COR-L47 (cell line): ENCODE measurements around the gene S100B.
"Not testable (repeated sequence)": the region's sequence is repeated elsewhere in the genome, so short reads cannot be mapped to it uniquely, and the experiment has no call there.

Experiments used
- DNase-seq: peaks from one replicate; lab custom pipeline; 2025; lab: John Stamatoyannopoulos, UW

The S100B gene

DNA sequence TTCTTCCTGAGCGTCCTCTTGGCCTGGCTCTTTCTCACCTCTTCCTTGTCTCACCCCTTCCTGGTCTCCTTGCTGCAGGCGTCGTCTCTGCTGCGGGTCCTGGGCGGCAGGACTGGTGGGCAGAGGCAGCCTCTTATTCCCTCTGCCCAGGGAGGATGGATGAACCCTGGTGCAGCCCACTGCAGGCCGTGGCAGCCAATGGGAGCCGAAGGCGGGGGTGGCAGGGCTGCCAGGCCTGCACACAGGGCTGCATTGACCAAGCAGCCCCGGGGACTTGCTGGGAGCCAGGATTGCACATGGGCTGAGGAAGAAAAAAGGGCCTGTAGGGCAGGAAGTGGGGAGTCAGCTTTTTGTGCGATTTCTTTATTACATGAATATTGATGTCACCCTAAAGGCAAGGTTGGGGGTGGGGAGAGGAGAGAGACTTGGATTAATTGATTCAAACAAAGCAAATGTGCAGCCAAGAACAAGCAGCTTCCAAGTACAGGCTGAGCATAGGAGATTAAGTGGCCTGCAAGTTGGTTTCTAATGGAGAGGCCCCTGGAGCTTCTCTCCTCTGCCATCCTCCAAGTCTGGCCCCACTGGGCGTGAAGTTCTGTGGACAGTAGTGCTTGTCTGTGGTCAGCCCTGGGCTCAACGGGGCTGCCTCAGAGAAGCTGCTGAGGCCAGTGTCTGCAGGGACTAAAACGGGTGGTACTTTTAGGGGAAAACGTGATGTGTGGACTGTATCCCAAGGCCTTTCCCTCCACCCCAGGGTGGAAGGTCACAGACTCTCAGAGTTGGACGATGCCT is at the start of gene S100B:
Gene S100B (minus strand): TSS at position 108 of the 792 bp plus-strand sequence. CDS start 2,667 bp downstream, outside the sequence.
- DNase-seq: no peak

DNA sequence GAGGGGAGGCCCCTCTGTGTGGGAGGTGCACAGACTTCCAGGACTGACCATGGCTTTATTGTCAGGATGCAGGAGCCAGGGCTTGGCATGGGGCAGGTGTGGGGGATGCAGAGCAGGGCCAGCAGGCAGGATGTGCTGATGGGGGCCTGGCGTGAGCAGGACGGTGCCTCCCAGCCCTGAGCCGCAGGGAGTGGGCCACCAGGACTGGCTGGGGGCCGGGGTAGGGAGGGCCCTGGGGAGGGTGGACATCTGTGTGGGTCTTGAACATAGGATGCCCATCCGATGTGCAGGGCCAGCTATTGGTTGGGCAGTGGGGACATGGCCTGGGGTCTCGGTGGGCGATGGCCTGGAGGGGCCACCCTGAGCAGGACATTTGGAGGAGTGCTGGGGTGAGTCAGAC is 46.2 kb upstream of the S100B start:
- DNase-seq: no peak

DNA sequence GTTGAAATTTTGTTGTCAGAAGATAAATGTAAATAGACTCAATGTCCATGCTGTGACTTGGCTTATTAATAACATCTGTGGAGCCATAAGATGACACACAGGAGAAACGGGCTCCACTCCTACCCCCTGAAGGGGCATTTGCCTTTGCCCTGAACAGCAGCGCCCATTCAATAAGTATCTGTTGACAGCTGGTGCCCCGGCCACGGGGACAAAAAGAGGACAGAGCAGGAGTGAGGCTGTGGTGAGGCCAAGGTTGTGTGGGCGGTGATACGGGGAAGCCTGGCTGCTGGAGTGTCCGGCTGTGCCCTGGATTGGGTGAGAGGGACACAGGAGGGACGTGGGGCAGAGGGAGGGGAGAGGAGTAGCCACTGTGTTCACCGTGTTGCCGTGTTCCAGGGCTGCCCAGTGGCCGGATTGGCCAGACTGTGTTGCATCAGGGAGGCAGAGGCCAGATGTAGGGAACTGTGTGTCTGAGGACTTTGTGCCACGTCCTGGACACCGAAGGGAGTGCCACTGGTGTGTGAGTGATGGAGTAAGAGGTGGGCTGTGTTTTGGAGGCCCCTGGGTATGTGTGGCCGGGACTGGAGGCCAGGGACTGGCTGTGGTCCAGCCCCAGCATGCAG is 45.7 kb upstream of the S100B start:
- no peak for DNase-seq

- no peak for DNase-seq
Measured at GRCh38 chr21:46649356-46649755, 44.5 kb upstream of the S100B start.

DNA sequence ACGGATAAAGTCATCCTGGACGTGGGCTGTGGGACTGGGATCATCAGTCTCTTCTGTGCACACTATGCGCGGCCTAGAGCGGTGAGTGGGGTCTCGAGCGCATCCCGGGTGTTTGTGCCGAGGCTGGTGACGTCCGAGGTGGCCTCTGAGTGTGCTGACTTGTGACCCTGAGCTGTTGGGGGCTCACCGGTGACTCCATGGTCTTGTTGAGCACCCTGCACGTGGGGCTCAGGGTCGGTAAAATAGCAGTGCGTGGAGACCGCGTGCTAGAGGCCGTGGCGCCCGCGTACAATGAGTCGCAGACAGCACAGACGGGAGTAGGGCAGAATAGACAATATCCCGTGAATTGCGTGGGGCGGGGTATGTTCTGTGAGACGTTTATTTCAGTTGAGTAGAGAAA is 43.7 kb upstream of the S100B start:
- DNase-seq: no peak

GRCh38 chr21:46646541-46647154 is 41.8 kb upstream of the S100B start:
- no peak for DNase-seq

- no peak for DNase-seq
Measured at GRCh38 chr21:46645840-46646239, 41.0 kb upstream of the S100B start.

- no peak for DNase-seq
Measured at GRCh38 chr21:46643379-46644177, 38.7 kb upstream of the S100B start.

DNA sequence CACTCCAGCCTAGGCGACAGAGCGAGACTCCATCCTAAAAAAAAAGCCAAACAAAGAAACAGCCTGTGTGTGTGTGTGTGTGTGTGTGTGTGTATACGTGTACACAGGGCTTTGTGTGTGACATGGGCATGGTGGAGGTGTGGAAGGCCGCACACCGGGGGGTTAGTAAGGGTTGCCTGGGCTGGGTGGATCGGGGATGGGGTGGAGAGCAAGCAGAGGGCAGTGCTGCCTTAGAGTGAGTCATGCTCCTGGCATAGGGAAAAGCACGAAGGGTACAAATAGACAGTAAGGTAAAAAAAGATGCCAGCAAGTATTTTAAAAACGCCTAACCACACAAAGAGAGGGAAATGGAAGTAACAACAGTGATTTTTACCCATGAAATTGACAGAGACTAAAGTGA is 36.8 kb upstream of the S100B start:
- no peak for DNase-seq

DNA sequence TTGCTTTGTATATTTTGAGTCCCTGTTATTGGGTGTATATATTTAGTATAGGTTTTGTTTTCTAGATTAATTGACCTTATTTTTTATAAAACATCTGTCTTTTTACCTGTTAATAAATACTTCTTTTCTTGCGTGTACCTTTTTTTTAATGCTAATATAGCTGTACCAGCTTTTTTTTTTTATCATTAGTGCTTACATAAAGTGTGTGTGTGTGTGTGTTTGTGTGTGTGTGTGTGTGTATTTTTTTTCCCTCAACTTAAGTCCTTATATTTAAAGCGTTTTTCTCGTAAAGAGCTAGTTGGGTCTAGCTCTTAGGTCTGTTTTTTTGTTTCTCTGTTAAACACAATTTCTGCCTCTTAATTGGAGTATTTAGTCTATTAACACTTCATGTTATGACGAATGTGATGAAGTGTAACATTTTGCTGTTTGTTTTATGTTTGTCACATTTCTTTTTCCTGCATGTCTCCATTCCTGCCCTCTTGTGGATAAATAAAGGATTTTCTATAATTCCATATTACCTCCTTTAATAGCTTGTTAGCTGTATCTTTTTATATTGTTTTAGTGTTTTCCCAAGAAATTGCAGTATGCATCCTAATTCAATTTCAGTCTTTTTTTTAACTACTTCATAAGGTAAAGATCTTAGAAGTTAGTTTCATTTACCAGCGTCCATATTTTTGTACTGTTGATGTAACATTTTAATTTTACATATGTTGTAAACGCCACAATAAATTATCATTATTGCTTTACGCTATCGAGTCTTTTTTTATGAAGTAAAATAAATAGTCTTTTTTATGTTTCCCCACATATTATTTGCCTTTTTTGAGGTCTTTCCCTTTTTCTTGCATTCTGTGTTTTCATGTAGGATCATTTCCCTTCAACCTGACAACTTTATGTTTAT is 34.9 kb upstream of the S100B start:
- DNase-seq: no peak

DNA sequence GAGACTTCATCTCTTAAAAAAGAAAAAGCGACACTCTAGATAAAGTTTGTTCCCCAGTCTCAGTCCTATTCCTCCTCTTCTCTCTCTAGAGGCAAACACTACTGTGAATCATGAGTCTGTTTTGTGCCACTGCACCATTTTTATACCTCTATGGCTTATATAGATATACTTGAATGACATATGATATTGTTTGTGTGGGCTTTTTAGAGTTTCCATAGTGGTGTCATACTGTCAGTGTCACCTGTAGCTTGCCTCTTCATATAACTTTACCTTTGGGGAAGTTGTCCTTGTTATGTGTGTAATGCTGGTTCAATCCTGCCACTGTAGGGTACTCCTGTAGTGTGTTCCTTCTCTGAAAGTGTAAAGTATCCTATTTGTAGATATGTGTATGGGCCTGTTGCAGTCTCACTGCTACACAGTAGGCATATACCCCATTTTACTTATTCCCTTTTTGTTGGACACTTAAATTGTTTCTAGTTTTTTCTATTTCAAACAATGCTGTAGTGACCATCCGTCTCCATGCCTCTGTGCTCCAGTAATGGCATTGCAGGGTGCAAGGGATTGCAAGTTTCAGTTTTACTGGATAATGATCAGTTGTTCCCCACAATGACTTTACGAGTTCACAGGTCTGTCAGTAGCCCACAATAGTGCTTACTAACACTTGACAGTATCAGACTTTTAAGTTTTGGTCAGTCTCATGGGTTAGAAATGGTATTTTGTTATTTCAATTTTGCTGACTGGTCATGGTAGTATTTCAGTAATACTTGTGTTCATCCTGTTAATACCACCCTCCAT is 33.3 kb upstream of the S100B start:
- DNase-seq: no peak

- DNase-seq: no peak
Measured at GRCh38 chr21:46636550-46637285, 31.8 kb upstream of the S100B start.

- DNase-seq: no peak
Measured at GRCh38 chr21:46636181-46636512, 31.3 kb upstream of the S100B start.

DNA sequence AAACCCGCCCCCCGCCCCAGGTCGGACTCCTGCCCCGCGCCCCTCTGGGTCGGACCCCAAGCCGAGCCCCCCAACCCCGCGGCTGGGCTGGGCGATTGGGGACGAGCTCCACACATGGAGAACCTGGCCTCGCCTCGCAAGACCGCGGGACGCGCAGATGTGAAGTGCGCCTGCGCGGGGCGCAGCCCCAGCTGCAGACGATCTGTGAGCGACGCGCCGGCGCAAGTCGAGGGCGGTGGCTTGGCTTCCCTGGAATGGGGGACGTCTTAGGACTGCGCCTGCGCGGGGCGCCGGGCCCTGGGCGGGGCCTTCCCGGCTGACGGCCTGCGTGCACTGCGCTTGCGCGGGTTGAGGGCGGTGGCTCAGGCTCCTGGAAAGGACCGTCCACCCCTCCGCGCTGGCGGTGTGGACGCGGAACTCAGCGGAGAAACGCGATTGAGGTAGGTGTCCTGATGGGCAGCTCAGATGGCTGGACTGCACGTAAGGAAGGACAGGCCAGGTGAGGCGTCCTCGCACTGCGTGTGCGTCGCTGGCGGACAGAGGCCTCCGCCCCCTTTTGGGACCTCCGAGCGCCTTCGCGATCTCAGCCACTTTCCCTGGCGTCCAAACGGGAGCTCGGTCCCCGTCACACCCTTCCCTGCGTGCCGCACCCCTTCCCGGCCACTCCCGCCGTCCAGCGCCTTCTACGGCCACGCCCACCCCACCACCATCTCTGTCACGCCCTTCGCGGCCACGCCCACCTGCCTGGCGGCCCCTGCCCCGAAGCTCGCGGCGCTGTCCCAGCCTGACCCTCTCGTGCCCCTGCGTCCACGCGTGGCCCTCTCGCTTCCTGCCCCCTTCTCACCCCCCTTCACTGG is 30.7 kb upstream of the S100B start, which contains the start of gene PRMT2:
Gene PRMT2 (plus strand): TSS at position 351 of the 857 bp plus-strand sequence. CDS start 1,278 bp downstream, outside the sequence.
- peak; percentile 96 for DNase-seq

GRCh38 chr21:46634966-46635323 is 30.1 kb upstream of the S100B start:
- peak; percentile 76 for DNase-seq

GRCh38 chr21:46634427-46634826 is 29.5 kb upstream of the S100B start:
- DNase-seq: no peak

- DNase-seq: no peak
Measured at GRCh38 chr21:46633566-46633965, 28.7 kb upstream of the S100B start.

DNA sequence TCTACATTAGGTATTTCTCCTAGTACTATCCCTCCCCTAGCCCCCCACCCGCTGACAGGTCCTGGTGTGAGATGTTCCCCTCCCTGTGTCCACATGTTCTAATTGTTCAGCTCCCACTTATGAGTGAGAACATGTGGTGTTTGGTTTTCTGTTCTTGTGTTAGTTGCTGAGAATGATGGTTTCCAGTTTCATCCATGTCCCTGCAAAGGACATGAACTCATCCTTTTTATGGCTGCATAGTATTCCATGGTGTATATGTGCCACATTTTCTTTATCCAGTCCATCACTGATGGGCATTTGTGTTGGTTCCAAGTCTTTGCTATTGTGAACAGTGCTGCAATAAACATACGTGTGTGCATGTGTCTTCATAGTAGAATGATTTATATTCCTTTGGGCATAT is 26.0 kb upstream of the S100B start:
- DNase-seq: not testable (repeated sequence)

- no peak for DNase-seq
Measured at GRCh38 chr21:46628868-46629267, 24.0 kb upstream of the S100B start.
